T-helper 9 cell (primary cell): Measurements from ENCODE around the gene PAX3.

Experiments used
- DNase-seq: peaks from one replicate; pipeline ENCODE4 v3.0.0-alpha.2; 2020

Gene PAX3

GRCh38 chr2:222296311-222296741 lies 2.5 kb downstream of the PAX3 start:
- no peak for DNase-seq

- no peak for DNase-seq
These were observed 3.3 kb downstream of the PAX3 start for GRCh38 chr2:222295368-222296062.

GRCh38 chr2:222294996-222295367 lies 3.8 kb downstream of the PAX3 start:
- DNase-seq, result no peak

- no peak for DNase-seq
These were observed 4.9 kb downstream of the PAX3 start for GRCh38 chr2:222293660-222294630.

- DNase-seq, result no peak
These were observed 6.4 kb downstream of the PAX3 start for GRCh38 chr2:222292149-222293134.

- DNase-seq, result no peak
These were observed 7.3 kb downstream of the PAX3 start for GRCh38 chr2:222291485-222291841.

GRCh38 chr2:222290736-222291484 lies 7.9 kb downstream of the PAX3 start:
- no peak for DNase-seq

GRCh38 chr2:222290401-222290735 lies 8.4 kb downstream of the PAX3 start:
- DNase-seq, result no peak

- DNase-seq, result no peak
These were observed 9.3 kb downstream of the PAX3 start for GRCh38 chr2:222289278-222290160.

GRCh38 chr2:222288590-222289277 lies 10.1 kb downstream of the PAX3 start:
- no peak for DNase-seq

GRCh38 chr2:222287862-222288479 lies 10.8 kb downstream of the PAX3 start:
- DNase-seq, result no peak

GRCh38 chr2:222284466-222284865 lies 14.3 kb downstream of the PAX3 start:
- DNase-seq, result no peak

GRCh38 chr2:222283634-222284033 lies 15.2 kb downstream of the PAX3 start:
- DNase-seq, result no peak

- no peak for DNase-seq
These were observed 17.3 kb downstream of the PAX3 start for GRCh38 chr2:222281506-222281905.

GRCh38 chr2:222280795-222281194 lies 18.0 kb downstream of the PAX3 start:
- DNase-seq, result no peak

- DNase-seq, result no peak
These were observed 26.3 kb downstream of the PAX3 start for GRCh38 chr2:222272446-222273015.

- no peak for DNase-seq
These were observed 26.9 kb downstream of the PAX3 start for GRCh38 chr2:222271854-222272253.

GRCh38 chr2:222270396-222270795 lies 28.4 kb downstream of the PAX3 start:
- DNase-seq, result no peak

- no peak for DNase-seq
These were observed 29.7 kb downstream of the PAX3 start for GRCh38 chr2:222269132-222269531.
